Small intestine (tissue), 7 donors: Measurements from ENCODE around the gene CFAP65. TPM values are rescaled to one million over a fixed set of nuclear protein-coding genes. Genes with fewer than 3 reads are reported as not detected.

Experiments used
- DNase-seq, 2 donors: peaks; one replicate each; pipeline versions ENCODE4 v3.0.0 to v3.0.0-alpha.2; 2013
- FAIRE-seq: peaks from 2 replicates; lab custom pipeline; 2012; peaks lifted over from hg19 to GRCh38; lab: Jason Lieb, UNC
- H3K27ac ChIP-seq, 3 donors: one replicate each; pipeline ENCODE4 v1.5.1; 2013; ENCODE audit warnings: low read length in 2 of 3, mild to moderate bottlenecking in 2 of 3, control low read depth in 1 of 3, inconsistent platforms in 1 of 3, low read depth in 1 of 3, moderate library complexity in 1 of 3
- H3K27me3 ChIP-seq, 3 donors: one replicate each; pipeline ENCODE4 v1.6.1; 2013; ENCODE audit warnings: low read length in 3 of 3, inconsistent platforms in 1 of 3; ENCODE audit not compliant: control insufficient read depth in 3 of 3, insufficient read depth in 3 of 3
- H3K36me3 ChIP-seq, 3 donors: one replicate each; pipeline ENCODE4 v1.6.1; 2013; ENCODE audit warnings: low read length in 3 of 3, inconsistent platforms in 1 of 3, low read depth in 1 of 3, mild to moderate bottlenecking in 1 of 3, moderate library complexity in 1 of 3; ENCODE audit not compliant: control insufficient read depth in 3 of 3, insufficient read depth in 2 of 3
- H3K4me1 ChIP-seq, 3 donors: one replicate each; pipeline ENCODE4 v1.6.1; 2013; ENCODE audit warnings: low read length in 2 of 3, inconsistent platforms in 1 of 3, low read depth in 1 of 3, mild to moderate bottlenecking in 1 of 3, moderate library complexity in 1 of 3; ENCODE audit not compliant: control insufficient read depth in 3 of 3, insufficient read depth in 2 of 3
- H3K4me3 ChIP-seq, 3 donors: one replicate each; pipeline ENCODE4 v1.5.1; 2013; ENCODE audit warnings: low read length in 3 of 3, control low read depth in 1 of 3, inconsistent platforms in 1 of 3, low read depth in 1 of 3, mild to moderate bottlenecking in 1 of 3, moderate library complexity in 1 of 3
- H3K9me3 ChIP-seq, 2 donors: one replicate each; pipeline ENCODE4 v1.6.1; 2013; ENCODE audit warnings: low read depth in 1 of 2, low read length in 1 of 2; ENCODE audit not compliant: control insufficient read depth in 2 of 2, insufficient read depth in 1 of 2
- WGBS, 3 donors: extraction: QIAGEN DNeasy Blood & Tissue Kit; methylation state at CpG; one replicate each; pipeline ENCODE4 v1.1.7; 2013; 5-methylcytosine and 5-hydroxymethylcytosine counted together
- polyA plus RNA-seq, 4 donors: library from polyadenylated mRNA; stranded (reverse) in 3 of 4; unstranded in 1 of 4; fragments of 200-250 nt in 3 of 4; fragments of 120-200 nt in 1 of 4; gene quantifications; one replicate each; pipeline versions ENCODE4 v1.2.1 to v1.2.3, GENCODE V29; 2013
- donor health status: healthy with polysubstance abuse.
- donor health status: control.
- donor health status: control.
- donor health status: Bipolar disorder and iron deficiency.
- donor health status: healthy.

The CFAP65 gene
- polyA plus RNA-seq, 4 donors, result 0.06 to 4.3 (median 1.1) TPM; not detected in 1

DNA sequence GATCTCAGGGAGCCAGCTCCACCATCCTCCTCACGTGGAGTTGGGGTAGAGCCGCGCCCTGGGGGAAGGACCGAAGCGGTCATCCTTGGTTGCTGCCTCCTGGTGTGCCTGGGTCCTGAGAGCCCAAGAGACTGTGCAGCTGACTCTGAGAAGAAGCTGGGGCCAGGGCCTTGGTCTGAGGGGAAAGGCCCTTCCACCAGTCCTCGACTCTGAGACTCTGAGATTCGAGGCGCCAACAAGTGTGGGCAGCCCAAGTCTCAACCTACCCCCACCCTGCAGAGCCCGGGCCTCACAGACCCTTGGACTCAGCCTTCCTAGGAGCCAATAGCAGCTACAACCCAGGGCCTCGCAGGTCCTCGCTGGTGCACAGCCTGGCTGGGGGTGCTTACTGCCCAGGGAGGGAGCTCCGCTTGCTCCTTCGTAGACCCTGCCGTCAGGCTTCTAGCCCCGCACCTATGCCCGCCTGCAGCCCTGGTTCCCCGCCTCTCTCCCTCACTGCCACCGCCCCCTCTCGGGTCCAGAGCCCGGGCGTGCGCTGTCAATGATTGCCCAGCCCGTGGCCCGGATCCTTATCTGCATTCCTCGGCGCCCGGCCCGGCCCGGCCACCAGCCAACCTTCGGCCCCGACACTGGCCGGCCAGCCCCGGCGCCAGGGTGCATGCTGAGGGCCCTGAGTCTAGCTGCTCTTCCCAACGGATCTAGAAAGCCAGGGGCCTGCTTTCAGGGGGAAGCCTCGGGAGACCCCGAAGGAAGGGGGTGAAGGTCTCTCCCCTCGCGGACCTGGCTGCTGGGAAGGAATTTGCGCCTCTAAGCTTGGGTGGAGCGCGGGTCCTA lies 17.4 kb upstream of the CFAP65 start:
- peaks cover 0 to 20% (median 9%) of the 10 kb centered on the region in 3 donors for H3K4me1 ChIP-seq
- peak overlapping the region; percentile 37 to 94 (median 86) for H3K27ac ChIP-seq
- WGBS, 3 donors, result 4 to 9% (median 5%) methylated on average over 39 to 42 of the region's 42 CpGs
- H3K9me3 ChIP-seq, result no peaks in the 10 kb centered on the region
- H3K4me3 ChIP-seq, result peak overlapping the region; percentile 63 to 99 (median 91)
- H3K36me3 ChIP-seq, result peaks cover 0 to 61% (median 0%) of the 10 kb centered on the region in 3 donors
- FAIRE-seq (no peak), DNase-seq (peak; percentile 88 to 90)
- peaks cover 0 to 34% (median 32%) of the 10 kb centered on the region in 3 donors for H3K27me3 ChIP-seq

DNA sequence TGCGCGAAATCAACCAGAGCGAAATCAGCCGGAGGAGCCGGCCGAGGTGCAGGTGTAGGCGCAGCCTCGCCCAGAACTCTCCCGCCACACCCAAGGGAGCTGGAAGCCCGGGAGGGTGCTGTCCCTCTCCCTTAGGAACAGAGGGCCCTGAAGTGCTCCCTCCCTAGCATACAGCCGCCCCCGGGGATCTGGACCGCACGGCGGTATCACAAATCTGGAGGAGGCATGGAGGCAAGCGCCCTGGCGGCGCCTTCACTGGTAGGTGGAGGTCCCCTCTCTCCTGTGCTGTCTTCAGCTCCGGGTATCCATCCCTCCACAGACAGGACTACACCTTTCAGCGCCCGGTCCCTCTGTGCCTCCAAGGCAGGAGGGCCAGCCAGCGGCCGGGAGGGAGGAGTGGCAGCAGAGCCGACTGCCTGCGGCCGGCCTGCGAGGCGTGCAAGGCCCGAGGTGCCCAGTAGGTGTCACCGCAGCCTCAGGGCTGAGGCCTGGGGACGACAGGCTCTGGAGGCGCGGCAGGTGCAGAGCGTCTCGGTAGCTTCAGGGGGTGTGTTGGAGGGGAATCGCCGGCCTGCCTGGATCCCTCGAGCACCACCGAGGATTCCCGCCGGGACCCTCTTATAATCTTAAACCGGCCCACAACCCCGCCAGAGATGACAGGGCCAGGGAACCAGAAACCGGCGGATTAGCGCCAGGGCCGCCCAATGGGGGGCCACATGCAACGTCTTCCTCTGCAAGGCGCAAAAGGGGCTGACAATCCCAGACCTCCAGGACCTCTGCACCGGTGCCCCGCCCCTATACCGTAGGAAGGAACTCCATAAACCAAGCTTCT lies 16.6 kb upstream of the CFAP65 start:
- Histone ChIP-seq H3K4me3 (peak overlapping the region; percentile 38 to 99 (median 91)), H3K27ac (peak overlapping the region in 1 of 3 donors; percentile 94), H3K9me3 (no peaks in the 10 kb centered on the region), H3K4me1 (peaks cover 0 to 20% (median 9%) of the 10 kb centered on the region in 3 donors), H3K36me3 (peaks cover 0 to 68% (median 0%) of the 10 kb centered on the region in 3 donors), H3K27me3 (peaks cover 0 to 32% (median 29%) of the 10 kb centered on the region in 3 donors)
- DNase-seq, result peak; percentile 82 to 90
- no peak for FAIRE-seq
- 3 to 5% (median 3%) methylated on average over 47 to 52 of the region's 52 CpGs for WGBS, 3 donors

DNA sequence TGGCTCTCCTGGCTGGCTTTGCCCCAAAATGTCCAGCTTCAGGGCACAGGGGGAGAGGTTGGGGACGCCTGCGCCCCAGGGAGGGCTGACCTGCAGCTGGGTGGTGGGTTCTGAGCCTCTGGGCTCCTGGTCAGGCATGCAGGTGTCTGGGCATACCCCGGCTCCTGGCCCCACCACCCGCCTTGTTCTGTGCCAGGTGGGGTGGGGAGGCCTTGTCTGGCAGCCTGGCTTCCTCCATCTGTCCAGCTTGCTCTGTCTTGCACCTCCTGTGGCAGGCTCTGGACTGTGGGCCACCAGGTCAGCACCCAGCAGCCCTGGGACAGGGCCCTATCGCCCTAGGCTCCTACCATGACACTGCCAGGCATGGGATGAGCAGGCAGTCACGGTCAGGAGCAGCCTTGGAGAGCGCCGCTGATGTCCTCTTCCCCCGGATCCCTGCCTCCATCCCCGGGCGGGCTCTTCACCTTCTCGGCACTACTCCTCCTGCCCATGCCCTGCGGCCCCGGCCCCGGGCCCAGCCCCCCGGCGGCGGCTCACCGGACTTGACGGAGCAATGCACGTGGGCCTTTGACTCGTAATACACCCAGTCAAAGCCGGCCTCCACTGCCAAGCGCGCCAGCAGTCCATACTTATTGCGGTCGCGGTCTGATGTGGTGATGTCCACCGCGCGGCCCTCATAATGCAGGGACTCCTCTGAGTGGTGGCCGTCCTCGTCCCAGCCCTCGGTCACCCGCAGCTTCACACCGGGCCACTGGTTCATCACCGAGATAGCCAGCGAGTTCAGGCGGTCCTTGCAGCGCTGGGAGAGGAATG lies 15.8 kb upstream of the CFAP65 start:
- peaks cover 0 to 20% (median 9%) of the 10 kb centered on the region in 3 donors for H3K4me1 ChIP-seq
- H3K4me3 ChIP-seq, result peak overlapping the region in 2 of 3 donors; percentile 91 to 99
- peaks cover 0 to 68% (median 0%) of the 10 kb centered on the region in 3 donors for H3K36me3 ChIP-seq
- FAIRE-seq (no peak), DNase-seq (peak in 1 of 2 donors; percentile 23)
- H3K9me3 ChIP-seq, result no peaks in the 10 kb centered on the region
- WGBS, 3 donors, result 21 to 56% (median 48%) methylated on average over 37 to 40 of the region's 40 CpGs
- H3K27ac ChIP-seq, result no peak overlapping the region
- H3K27me3 ChIP-seq, result peaks cover 0 to 29% (median 29%) of the 10 kb centered on the region in 3 donors

DNA sequence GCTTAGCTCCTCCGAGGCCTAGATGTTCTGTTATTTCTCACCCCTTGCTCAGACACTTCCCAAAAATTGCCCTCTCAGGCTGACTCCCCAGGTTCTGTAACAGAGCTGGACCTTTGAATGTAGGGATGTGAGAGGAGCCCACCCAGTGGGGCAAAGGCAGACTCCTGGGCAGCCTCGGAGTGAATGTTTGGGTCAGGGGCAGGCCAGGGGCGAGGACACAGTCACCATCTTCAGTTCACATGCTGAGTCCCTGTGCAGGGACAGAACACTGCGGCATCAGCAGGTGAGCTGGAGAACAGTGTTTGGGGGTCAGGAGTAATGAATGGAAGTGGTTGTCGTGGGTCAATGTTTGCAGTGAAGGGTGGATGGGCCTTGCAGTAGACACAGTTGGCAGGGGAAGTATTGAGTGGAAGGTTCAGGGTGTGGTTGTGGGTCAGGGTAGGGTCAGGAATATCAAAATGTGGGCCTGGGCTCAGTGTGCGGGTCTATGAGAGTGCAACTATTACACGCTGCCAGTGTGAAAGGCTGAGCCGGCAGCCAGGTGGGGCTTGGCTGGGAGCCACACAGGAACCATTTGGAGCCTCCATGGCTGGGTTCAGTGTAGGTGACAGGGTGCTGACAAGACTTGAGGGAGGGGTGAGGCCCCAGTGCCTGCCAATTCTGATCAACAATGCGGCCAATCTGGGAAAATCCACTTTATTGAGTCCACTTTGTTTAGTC lies 15.0 kb upstream of the CFAP65 start:
- peaks cover 0 to 29% (median 25%) of the 10 kb centered on the region in 3 donors for H3K27me3 ChIP-seq
- H3K36me3 ChIP-seq, result peaks cover 0 to 74% (median 0%) of the 10 kb centered on the region in 3 donors
- no peak for FAIRE-seq
- H3K9me3 ChIP-seq, result no peaks in the 10 kb centered on the region
- H3K27ac ChIP-seq, result no peak overlapping the region
- H3K4me3 ChIP-seq, result no peak overlapping the region
- no peak for DNase-seq
- WGBS, 3 donors, result 54 to 63% (median 62%) methylated on average over 9 of the region's 9 CpGs
- H3K4me1 ChIP-seq, result peaks cover 0 to 17% (median 9%) of the 10 kb centered on the region in 3 donors

DNA sequence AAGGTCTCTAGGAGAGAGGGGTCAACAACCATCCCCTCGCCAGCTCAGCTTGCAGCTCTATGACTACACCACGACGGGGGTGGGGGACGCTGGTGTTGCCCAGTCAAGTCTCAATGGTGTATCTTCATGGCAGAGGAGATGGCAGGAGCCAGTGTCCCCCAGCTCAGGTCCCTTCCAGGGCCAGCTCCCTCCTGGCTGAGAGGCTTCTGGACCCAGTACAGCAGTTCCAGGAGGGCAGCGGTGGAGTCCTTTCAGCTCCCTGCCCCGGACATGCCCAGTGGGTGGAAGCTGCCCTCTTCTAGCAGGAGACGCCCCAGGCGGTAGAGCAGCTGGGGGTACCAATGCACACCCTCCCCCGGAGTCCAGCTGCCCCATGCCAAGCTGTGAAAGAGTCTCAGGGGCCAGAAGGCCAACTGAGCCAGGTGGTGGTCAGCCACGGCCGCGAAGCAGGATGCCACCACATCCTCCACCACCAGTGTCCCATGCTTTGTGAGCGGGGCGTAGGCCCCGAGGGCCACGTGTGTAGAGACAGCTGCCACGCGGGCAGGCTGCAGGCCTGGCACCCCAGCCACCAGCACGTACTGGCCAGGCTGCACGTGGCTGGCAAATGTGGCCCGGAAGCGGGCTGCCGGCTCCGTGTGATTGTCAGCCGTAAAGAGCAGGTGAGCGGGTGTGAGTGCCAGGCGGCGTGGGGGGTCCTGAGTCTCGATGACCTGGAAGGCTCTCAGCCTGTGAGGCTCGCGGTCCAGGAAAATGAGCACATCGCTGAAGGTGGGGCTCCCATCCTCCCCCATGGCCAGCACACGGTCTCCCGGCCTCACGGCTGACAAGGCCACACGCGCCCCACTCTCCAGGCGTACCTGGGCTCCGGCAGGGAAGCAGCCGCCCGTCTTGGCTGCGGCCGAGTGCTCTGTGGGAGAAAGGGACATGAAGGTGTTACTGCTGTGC lies 13.9 kb upstream of the CFAP65 start:
- no peak for DNase-seq
- WGBS, 3 donors, result 88 to 91% (median 90%) methylated on average over 43 of the region's 43 CpGs
- Histone ChIP-seq H3K4me1 (peaks cover 0 to 23% (median 6%) of the 10 kb centered on the region in 3 donors), H3K27ac (no peak overlapping the region), H3K36me3 (peaks cover 0 to 83% (median 0%) of the 10 kb centered on the region in 3 donors), H3K9me3 (no peaks in the 10 kb centered on the region), H3K4me3 (no peak overlapping the region), H3K27me3 (peaks cover 0 to 29% (median 25%) of the 10 kb centered on the region in 3 donors)
- no peak for FAIRE-seq

DNA sequence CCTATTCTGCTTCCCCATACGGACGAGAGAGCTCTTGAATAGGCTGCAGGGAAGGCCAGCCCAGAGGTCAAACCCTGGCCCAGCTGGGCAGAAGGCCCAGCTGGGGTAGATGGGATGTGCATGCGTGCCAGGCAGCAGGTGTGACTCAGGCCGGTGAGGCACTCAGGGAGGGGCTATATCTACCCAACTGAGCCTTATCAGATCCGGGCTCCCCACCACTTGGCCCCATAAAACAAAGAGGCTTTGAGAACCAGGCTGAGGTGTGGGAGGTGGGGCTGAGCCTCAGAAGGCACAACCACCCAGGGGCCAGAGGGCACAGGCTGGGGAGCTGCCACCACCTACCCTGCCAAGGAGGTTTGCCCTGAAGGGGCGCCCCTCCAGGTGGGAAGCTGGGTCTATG lies 8.0 kb upstream of the CFAP65 start:
- Histone ChIP-seq H3K27ac (peak overlapping the region in 1 of 3 donors; percentile 23), H3K4me3 (no peak overlapping the region), H3K27me3 (peaks cover 0 to 7% (median 0%) of the 10 kb centered on the region in 3 donors), H3K36me3 (peaks cover 0 to 30% (median 0%) of the 10 kb centered on the region in 3 donors), H3K9me3 (no peaks in the 10 kb centered on the region), H3K4me1 (peaks cover 0 to 31% (median 0%) of the 10 kb centered on the region in 3 donors)
- FAIRE-seq, result no peak
- 17 to 57% (median 33%) methylated on average over 5 to 6 of the region's 6 CpGs for WGBS, 3 donors
- DNase-seq, result peak; percentile 63 to 66
